NCI-H524 (cell line): ENCODE results near the gene HCRTR2.
"Not testable (repeated sequence)": the region's sequence is repeated elsewhere in the genome, so short reads cannot be mapped to it uniquely, and the experiment has no call there.

ENCODE experiments used
- DNase-seq, 2 experiments: peaks; one replicate each; lab custom pipeline; 2025; lab: John Stamatoyannopoulos, UW

The HCRTR2 gene

GRCh38 chr6:55220961-55221360 lies 46.6 kb downstream of the HCRTR2 start:
- no peak for DNase-seq

DNA sequence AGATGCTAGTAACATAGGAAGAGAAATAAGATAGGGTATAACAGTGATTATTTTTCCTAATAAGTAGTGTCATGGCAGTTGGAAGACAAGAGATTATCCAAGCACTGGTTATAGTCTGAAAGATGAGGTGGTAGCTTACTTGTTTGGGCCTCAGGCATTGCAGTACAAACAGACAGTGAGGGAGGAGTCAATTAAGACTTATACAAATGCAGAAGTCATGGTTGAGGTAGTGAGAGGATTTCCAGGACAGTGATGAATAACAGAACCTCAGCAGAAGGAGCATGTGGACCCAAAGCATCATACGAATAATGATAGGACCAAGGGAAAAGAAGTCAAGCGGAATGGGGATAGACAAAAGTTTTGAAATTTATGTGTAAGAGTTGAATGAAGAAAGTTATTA lies 53.5 kb downstream of the HCRTR2 start:
- no peak for DNase-seq

DNA sequence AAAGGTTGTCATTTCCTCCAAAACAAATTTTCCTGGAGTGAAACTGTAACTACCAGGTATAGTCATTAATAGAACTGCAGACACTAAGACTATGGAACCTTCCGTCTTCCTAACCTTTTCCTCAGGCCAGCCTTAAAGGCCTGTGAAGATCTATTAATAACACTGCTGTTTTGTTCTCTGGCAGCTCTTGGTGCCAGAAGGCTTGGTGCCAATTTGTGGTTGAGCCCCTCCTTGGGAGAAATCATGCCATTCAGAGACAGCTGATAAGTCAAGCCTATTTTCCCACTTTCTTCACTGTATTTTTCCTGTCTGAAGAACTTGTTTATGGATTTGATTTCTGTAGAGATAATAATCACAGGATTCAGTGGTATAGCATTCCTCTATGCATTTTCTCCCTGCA lies 64.8 kb downstream of the HCRTR2 start:
- no peak for DNase-seq

DNA sequence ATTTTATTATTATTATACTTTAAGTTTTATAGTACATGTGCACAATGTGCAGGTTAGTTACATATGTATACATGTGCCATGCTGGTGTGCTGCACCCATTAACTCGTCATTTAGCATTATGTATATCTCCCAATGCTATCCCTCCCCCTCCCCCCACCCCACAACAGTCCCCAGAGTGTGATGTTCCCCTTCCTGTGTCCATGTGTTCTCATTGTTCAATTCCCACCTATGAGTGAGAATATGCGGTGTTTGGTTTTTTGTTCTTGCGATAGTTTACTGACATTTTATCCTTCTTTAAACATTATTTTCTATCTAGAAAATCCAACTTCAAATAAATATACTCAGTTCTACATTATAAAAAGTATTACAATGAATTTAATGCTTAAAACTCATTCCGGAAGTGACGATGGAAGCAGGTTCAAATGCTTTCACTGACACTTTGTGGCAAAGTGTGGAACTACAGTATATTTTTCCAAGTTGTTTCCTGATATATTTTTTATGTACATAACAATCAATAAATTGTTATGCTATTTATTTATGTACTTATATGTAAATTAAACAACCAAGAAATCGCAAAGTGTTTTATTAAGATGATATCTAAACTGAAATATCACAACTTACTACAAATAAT lies 66.8 kb downstream of the HCRTR2 start:
- DNase-seq = peak in 1 of 2 experiments; percentile 12

GRCh38 chr6:55250400-55250799 lies 76.1 kb downstream of the HCRTR2 start:
- no peak for DNase-seq

GRCh38 chr6:55255113-55255512 lies 80.8 kb downstream of the HCRTR2 start:
- DNase-seq = peak; percentile 97 to 99

DNA sequence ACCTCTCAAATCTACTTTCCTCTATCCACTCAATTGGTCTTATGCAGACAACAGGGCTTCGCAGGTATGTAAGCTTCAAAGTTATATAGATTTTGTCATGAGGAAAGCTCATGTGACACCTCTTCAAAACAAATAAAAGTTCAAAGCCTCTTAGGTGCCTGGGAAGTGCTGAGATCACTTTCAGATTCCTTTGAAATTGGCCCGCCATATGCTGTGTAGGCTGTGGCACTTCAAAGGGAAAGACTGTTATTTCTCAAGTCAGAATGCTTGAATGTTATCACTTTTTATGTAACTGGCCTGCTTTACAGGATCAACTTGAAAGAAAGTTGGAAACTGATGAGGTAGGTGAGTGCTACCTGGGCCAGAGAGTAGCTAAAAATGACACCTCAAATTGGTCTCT lies 85.9 kb downstream of the HCRTR2 start:
- DNase-seq = peak; percentile 64 to 76

DNA sequence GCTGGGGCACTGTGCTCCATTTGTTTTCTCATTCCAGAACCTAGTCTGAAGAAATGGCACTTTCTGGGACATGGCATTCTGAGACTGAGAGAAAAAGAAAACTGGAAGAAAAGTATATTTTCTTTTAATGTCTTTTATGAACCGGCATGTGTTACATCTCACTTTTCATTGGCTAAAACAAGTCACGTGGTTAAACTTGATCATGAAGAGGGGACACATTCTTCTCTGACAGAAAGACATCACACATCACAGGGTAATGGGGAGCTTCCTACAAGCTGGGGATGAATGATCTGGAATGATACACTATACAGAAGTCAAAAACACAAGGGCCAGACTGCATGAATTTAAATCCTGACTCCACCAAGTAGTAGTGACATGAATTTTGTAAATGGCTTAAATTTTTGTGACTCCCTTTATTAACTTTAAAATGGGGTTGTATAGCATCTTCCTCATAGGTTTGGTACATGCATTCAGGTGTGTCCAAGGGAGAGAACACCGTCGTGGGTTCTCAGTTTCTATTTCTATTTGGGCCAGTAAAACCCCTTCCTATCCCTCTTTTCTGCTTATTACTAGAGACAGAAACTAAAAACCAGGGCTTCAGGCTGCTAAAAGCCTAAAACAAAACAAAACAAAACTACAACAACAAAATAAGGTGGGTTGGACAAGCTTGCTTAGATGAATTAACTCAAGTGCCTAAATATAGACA lies 91.2 kb downstream of the HCRTR2 start:
- no peak for DNase-seq

- no peak for DNase-seq
Measured at GRCh38 chr6:55266896-55267295, 92.6 kb downstream of the HCRTR2 start.

- peak; percentile 20 to 70 for DNase-seq
Measured at GRCh38 chr6:55276745-55277530, 102.6 kb downstream of the HCRTR2 start.

DNA sequence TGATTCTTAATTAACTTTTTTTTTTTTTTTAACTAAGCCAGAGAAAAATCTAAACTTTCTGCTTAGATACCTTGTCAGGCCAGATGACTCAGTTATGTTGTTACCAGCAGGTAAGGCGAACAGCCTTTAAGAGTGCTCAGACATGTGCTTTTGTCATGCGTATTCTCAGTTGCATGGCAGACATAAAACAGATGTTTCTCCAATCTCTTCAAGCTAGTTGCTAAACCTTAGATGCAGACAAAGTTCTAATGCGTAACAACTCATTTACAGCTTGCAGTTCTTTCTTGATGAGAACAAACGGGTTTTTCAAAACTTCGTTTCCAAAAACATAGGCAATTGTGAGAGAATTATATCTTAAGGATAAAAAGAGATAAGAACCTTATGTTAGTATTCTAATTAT lies 103.3 kb downstream of the HCRTR2 start:
- no peak for DNase-seq

GRCh38 chr6:55281215-55281614 lies 106.9 kb downstream of the HCRTR2 start:
- DNase-seq = no peak

GRCh38 chr6:55282115-55282514 lies 107.8 kb downstream of the HCRTR2 start:
- DNase-seq = no peak

- DNase-seq = no peak
Measured at GRCh38 chr6:55286824-55287223, 112.5 kb downstream of the HCRTR2 start.

GRCh38 chr6:55290736-55291135 lies 116.4 kb downstream of the HCRTR2 start:
- DNase-seq = no peak

DNA sequence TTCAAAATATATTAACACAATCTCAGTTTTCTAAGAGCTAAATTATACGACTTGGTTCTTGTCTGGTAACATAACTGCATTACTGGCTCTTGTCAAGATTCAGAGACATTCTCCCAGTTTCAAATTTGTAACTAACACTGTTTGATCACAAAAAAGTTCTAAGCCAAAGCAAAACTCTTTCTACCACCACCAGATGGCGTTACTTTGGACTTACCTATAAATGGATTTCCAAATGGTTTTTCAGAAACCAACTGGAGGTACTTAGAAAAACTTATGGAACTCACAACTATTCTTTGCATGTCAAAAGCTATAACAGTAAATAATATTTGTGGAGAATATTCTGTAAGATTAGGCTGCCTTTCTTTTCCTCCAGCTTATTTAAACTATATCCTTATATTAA lies 118.8 kb downstream of the HCRTR2 start:
- peak in 1 of 2 experiments; percentile 27 for DNase-seq

DNA sequence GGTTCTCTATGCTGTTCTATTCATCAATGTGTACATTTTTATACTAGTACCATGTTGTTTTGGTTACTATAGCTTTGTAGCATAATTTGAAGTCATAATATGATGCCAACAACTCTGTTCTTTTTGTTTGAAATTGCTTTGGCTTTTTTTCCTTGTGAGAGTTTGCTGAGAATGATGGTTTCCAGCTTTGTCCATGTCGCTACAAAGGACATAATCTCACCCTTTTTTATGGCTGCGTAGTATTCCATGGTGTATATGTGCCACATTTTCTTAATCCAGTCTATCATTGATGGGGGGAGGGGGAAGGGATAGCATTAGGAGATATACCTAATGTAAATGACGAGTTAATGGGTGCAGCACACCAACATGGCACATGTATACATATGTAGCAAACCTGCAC lies 122.9 kb downstream of the HCRTR2 start:
- not testable (repeated sequence) for DNase-seq

GRCh38 chr6:55299286-55299985 lies 125.1 kb downstream of the HCRTR2 start:
- DNase-seq = peak; percentile 8 to 32

DNA sequence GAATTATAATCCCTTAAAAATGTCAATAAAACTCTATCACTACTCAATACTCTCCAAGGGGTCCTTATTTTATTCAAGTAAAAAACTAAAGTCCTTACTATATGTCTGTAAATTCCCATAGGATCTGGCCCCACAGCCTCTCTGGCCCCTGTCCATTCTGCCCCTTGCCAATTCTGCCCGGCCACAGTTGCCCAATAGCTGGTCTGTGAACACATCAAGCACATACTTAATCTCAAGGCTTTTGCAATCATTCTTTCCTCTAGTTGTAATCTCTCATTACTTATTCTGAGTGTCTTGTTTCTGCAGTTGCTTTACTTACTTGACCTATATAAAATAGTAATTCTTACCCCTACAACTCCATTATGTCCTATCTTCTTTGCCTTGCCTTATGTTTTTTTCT lies 130.4 kb downstream of the HCRTR2 start:
- DNase-seq = no peak

GRCh38 chr6:55319961-55320695 lies 145.8 kb downstream of the HCRTR2 start:
- DNase-seq = no peak

GRCh38 chr6:55320696-55321086 lies 146.4 kb downstream of the HCRTR2 start:
- DNase-seq = no peak

- no peak for DNase-seq
Measured at GRCh38 chr6:55327169-55327568, 152.9 kb downstream of the HCRTR2 start, which contains the start of gene GFRAL. Gene GFRAL, plus strand, starts transcription at chr6:55327469. Its CDS starts 86 bp downstream, at chr6:55327555.
